ENCODE data around the gene OLFM1.

OLFM1 gene

DNA sequence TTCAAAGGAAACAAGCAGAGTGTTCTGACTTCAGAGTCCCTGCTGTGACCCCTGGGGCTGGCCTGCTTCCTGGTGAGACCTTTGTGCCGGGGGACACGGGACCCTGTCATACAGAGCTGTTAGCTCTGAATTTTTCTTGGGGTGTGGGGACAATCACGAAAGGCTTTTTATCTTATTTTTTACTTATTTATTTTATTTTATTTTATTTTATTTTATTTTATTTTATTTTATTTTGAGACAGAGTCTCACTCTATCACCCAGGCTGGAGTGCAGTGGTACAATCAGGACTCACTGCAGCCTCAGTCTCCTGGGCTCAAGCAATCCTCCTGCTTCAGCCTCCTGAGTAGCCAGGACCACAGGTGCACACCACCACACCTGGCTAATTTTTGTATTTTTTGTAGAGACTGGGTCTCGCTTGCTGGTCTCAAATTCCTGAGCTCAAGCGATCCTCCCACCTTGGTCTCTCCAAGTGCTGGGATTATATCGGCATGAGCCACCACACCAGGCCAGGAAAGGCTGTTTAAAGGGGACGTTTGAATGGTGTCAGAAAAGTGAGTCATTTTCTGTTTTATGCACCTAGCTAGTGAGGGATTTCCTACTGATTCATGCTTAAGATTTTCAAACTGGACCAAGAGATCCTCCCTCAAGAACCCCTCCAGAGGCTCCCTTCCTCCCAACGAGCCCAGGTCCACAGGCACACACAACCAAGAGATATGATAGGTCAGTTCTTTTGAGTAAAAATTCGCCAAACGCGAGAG, 75.7 kb downstream of the OLFM1 start:
- Mint-ChIP-seq H3K4me1 (ENCODE audit: low read depth in 2 of 2) (no peaks in the 10 kb centered on the region), H3K36me3 (ENCODE audit: insufficient read depth) (no peaks in the 10 kb centered on the region), H3K27ac (no peak overlapping the region), H3K4me3 (no peak overlapping the region), H3K9me3 (no peaks in the 10 kb centered on the region), H3K27me3 (peaks cover 45 to 89% of the 10 kb centered on the region in 2 donors)
- ATAC-seq (replicated peaks) (no peak), DNase-seq (no peak)

DNA sequence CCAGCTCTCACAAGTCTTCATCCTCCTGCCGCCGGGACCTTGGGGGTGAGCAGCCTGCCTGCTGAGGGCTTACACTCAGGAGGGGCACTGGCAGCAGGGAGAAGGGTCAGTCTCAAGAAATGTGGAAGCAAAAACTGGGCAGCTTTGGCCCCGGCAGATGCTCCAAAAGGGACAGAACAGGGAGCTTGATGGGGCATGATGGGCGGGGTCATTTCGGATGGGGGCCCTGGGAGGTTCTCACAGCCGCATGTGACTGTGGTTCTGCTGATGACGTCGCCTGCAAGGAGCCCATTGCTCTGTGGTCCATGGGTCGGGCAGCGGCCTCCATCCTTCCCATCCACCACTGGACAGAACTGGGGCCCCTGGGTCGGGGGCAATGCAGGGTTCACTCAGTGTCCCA, 76.6 kb downstream of the OLFM1 start:
- no peak for ATAC-seq (replicated peaks)
- Mint-ChIP-seq H3K9me3 (no peaks in the 10 kb centered on the region), H3K27me3 (peaks cover 45 to 80% of the 10 kb centered on the region in 2 donors), H3K27ac (no peak overlapping the region), H3K36me3 (ENCODE audit: insufficient read depth) (no peaks in the 10 kb centered on the region), H3K4me3 (no peak overlapping the region), H3K4me1 (ENCODE audit: low read depth in 2 of 2) (no peaks in the 10 kb centered on the region)
- no peak for DNase-seq

DNA sequence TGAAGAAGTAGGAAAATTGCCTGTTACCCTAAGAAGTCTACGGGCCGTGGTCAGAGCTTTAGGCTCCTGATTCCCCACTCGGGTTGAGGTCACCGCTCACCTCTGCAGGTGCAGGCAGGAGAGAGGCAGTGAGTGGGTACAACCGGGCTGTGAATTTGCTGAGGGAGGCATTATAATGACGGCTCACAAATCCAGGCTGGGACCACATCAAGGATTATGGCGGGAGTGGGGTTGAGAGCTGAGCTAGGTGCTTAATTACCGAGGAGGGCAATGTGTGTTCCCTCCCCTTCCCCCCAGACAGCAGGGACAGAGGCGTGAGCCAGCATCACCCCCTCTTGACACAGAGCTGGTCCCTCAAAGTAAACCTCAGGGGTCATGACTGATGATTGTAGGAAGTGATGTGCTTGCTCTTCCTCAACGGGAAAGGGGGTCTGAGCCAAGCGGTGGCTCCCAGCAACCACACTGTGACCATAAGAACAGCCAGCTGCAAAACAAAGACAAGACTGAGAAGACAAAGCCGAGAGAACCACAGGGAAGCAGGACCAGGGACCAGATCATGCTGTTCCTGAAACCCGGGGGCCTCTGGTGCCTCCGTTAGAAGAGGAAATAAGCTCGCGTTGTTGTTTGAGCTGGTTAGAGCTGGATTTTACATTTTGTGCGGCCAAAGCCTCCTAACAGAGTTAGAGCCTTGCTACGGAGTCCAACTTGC, 77.7 kb downstream of the OLFM1 start:
- Mint-ChIP-seq H3K4me3 (no peak overlapping the region), H3K27me3 (peaks cover 40 to 69% of the 10 kb centered on the region in 2 donors), H3K36me3 (ENCODE audit: insufficient read depth) (no peaks in the 10 kb centered on the region), H3K4me1 (ENCODE audit: low read depth in 2 of 2) (no peaks in the 10 kb centered on the region), H3K9me3 (no peaks in the 10 kb centered on the region), H3K27ac (no peak overlapping the region)
- DNase-seq = no peak
- ATAC-seq (replicated peaks) = no peak

DNA sequence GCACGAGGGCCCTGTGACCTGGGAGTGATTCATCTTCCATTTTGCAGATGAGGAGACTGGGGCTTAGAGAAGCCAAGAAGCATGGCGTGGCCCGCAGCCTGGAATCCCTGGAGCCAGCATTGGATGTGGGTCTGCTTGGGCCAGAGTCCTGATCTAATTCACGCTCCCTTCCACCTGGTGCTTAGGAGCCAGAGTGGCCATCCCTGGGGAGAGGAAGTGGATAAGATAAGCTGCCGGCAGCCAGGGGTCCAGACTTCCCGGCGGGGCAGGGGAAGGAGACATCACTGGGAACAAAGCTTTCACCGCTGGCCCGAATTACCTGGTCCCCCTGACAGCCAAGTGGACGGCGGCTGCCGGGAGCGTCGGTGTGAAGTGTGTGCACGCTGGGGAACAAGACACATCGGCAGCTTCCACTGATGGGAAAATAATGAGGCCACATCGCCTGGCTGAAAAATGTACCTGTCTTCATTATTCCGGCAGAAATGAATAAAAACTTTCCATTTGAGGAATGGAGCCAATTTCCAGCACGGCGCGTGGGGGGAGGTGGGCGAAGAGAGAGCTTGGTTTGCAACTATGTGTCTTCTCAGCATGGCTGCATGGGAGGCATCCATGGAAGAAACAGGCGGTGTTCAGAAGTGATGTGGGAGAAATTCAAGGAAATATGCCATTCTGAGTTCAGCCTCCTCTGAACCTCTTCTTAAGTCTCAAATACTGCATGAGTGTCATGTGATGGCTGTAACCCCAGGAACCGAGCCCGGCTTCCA, 78.5 kb downstream of the OLFM1 start:
- H3K4me3 Mint-ChIP-seq = no peak overlapping the region

DNA sequence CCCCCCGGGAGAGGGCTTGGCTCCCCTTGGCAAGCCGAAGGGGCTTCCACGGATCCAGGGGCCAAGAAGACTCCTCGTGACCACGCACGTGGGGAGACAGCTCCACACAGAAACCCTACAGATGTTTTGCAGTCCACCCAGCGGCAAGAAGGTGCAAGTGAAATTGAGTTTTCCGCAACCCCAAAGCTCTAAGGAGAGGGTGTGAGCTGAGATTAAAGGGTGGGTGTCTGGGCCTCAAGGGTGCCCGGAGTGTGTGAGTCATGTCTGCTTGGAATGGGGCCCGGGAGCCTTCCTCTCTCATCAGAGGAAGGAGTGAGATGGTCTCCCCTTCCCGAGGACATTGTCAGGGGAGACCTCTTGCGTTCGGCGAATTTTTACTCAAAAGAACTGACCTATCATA, 79.1 kb downstream of the OLFM1 start:
- H3K4me1 Mint-ChIP-seq (ENCODE audit: low read depth in 2 of 2) = no peaks in the 10 kb centered on the region
- H3K4me3 Mint-ChIP-seq = no peak overlapping the region
- H3K36me3 Mint-ChIP-seq (ENCODE audit: insufficient read depth) = no peaks in the 10 kb centered on the region
- no peaks in the 10 kb centered on the region for H3K9me3 Mint-ChIP-seq
- H3K27ac Mint-ChIP-seq = no peak overlapping the region
- no peak for ATAC-seq (replicated peaks)
- DNase-seq = no peak
- peaks cover 29 to 55% of the 10 kb centered on the region in 2 donors for H3K27me3 Mint-ChIP-seq

More for the DNA sequence above, 78.5 kb downstream of the OLFM1 start:
- ATAC-seq (replicated peaks) (no peak), DNase-seq (no peak)
- Mint-ChIP-seq H3K27ac (no peak overlapping the region), H3K36me3 (ENCODE audit: insufficient read depth) (no peaks in the 10 kb centered on the region), H3K4me1 (ENCODE audit: low read depth in 2 of 2) (no peaks in the 10 kb centered on the region), H3K9me3 (no peaks in the 10 kb centered on the region), H3K27me3 (peaks cover 32 to 61% of the 10 kb centered on the region in 2 donors)

DNA sequence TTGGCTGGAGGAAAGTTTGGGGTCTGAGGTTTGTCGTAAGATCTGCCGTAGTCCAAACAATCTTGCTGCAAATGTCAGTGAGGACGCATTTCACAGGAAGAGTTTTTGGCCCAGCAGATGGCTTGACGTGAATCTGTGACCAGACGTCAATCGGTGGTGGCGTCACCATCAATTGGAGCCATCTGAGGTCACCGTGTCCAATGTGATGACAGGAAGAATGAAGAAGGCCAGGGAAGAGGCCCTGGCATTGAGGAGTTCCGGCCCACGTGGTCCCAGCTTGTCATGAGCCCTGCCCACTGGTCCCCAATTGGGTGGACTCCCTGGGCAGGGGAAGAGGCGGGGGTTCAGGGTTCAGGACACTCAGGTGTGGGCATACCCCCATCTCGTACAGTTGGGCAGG, 79.9 kb downstream of the OLFM1 start:
- H3K4me3 Mint-ChIP-seq = no peak overlapping the region
- no peaks in the 10 kb centered on the region for H3K9me3 Mint-ChIP-seq
- H3K36me3 Mint-ChIP-seq (ENCODE audit: insufficient read depth) = no peaks in the 10 kb centered on the region
- no peak overlapping the region for H3K27ac Mint-ChIP-seq
- DNase-seq = no peak
- no peak for ATAC-seq (replicated peaks)
- H3K4me1 Mint-ChIP-seq (ENCODE audit: low read depth in 2 of 2) = no peaks in the 10 kb centered on the region
- H3K27me3 Mint-ChIP-seq = peaks cover 29 to 55% of the 10 kb centered on the region in 2 donors

DNA sequence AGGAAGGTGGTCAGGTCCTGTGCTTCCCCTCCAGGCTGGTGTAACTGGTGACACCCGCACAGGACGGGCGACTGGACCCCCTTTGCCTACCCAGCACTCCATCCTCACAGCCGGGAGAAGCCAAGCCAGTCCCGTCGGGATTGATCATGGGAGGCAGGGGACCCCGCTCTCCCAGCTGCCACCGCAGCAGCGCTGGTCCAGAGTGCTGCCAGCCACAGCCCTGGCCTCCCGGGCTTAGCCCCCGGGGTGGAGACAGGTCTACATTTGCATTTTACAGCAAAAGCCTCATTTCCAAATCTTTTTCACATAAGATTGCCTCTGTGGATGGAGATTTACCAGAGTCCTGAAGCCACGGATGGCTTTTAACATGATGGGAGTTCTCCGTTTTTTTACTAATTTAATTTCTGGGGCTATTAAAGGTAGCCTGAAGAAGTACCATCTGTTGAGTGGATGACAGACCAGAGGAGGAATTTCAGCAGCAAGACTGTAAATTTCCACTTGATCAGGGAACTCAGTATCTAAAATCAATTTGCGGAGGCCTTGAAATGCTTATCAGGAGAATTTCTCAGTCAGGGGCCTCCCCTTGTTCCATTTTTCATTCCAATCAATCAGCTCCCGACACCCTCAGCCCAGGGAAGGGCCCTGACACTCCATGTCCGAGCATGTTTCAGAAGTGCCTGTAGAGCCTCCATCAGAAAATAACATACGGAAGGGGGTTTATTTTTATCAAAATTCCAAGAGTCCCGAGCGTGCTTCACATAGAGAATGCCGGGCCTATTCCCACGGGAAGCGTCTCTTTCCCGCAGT, 80.6 kb downstream of the OLFM1 start:
- H3K9me3 Mint-ChIP-seq = no peaks in the 10 kb centered on the region
- no peak overlapping the region for H3K27ac Mint-ChIP-seq
- H3K4me1 Mint-ChIP-seq (ENCODE audit: low read depth in 2 of 2) = no peaks in the 10 kb centered on the region
- peaks cover 29 to 55% of the 10 kb centered on the region in 2 donors for H3K27me3 Mint-ChIP-seq
- DNase-seq (no peak), ATAC-seq (replicated peaks) (no peak)
- no peaks in the 10 kb centered on the region for H3K36me3 Mint-ChIP-seq (ENCODE audit: insufficient read depth)
- no peak overlapping the region for H3K4me3 Mint-ChIP-seq

DNA sequence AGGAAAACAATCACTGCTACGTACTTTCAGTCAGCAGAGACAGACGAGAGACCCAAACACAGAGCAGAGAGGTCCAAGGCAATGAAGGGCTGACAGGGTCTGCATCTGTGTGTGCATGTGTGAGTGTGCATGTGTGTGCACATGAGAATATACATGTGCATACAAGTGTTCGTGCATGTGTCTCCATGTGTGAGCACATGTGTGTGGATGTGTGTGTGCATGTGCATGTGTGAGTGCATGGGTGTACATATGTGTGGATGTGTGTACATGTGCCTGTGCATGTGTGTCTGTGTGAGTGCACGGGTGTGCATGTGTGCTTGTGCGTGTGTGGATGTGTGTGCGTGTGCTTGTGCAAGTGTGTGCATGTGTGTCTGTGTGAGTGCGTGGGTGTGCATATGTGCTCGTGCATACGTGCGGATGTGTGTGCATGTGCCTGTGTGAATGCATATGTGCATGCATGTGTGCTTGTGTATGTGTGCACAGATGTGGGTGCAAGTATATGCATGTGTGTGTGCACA, 82.3 kb downstream of the OLFM1 start:
- DNase-seq = no peak
- no peak for ATAC-seq (replicated peaks)
- Mint-ChIP-seq H3K4me1 (ENCODE audit: low read depth in 2 of 2) (no peaks in the 10 kb centered on the region), H3K36me3 (ENCODE audit: insufficient read depth) (no peaks in the 10 kb centered on the region), H3K4me3 (no peak overlapping the region), H3K27me3 (peaks cover 35 to 56% of the 10 kb centered on the region in 2 donors), H3K27ac (no peak overlapping the region), H3K9me3 (no peaks in the 10 kb centered on the region)

DNA sequence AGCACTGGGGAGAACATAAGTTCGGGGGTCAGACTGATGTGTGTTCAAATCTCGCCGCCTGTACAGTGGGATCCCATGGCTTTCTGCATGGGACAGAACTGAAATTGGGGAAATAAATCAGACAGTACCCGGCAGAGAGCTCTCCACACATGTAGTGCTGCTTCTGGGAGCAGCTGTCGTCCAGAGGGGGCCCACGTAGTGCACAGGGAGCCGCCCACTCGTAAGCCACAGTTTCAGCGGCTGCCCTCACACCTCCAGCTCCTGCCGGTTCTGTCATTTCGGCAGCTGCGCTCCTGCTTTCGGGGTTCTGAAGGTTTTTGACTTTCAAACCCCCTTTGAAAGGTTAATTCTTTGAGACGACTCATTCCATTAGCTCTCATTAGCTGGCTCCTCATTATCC, 83.1 kb downstream of the OLFM1 start:
- Mint-ChIP-seq H3K27ac (no peak overlapping the region), H3K36me3 (ENCODE audit: insufficient read depth) (no peaks in the 10 kb centered on the region), H3K4me1 (ENCODE audit: low read depth in 2 of 2) (no peaks in the 10 kb centered on the region), H3K9me3 (no peaks in the 10 kb centered on the region), H3K4me3 (no peak overlapping the region), H3K27me3 (peaks cover 29 to 56% of the 10 kb centered on the region in 2 donors)
- no peak for ATAC-seq (replicated peaks)
- DNase-seq = no peak

All from effector memory CD8-positive, alpha-beta T cell (primary cell).